ENCODE results near the gene RPL3. TPM values are rescaled to one million over a fixed set of nuclear protein-coding genes. Genes with fewer than 3 reads are reported as not detected.
"Not testable (repeated sequence)": the region's sequence is repeated elsewhere in the genome, so short reads cannot be mapped to it uniquely, and the experiment has no call there.

RPL3 gene
- polyA plus RNA-seq, 1 donor from 2014 or later: 1,527 TPM

DNA sequence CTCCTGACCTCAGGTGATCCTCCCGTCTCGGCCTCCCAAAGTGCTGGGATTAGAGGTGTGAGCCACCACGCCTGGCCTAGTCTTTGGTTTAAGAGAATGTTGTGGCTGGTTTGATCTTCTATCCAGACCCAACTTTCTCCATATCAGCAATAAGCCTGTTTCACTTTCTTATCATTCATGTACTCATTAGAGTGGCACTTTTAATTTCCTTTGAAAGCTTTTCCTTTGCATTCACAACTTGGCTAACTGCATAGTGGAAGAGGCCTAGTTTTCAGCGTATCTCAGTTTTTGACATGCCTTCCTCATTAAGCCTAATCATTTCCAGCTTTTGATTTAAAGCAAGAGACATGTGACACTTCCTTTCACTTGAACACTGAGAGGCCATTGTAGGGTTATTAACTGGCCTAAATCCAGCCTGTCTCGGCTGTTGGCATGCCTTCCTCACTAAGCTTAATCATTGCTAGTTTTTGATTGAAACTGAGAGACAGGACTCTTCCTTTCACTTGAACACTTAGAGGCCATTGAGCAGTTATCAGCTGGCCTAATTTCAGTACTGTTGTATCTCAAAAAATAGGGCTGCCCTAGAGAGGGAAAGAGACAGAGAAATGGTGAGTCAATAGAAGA, 13.1 kb upstream of the RPL3 start:
- Histone ChIP-seq H3K9me3 (ENCODE audit: low read length) (no peaks in the 10 kb centered on the region), H3K27me3 (ENCODE audit: insufficient read depth, low read depth, low read length) (no peaks in the 10 kb centered on the region), H2AFZ (ENCODE audit: low read depth, low read length) (no peak overlapping the region), H3K4me2 (ENCODE audit: low read length) (no peak overlapping the region), H4K20me1 (ENCODE audit: insufficient read depth) (no peaks in the 10 kb centered on the region), H3K79me2 (replicated peaks; ENCODE audit: insufficient read depth, low read length) (no peaks in the 10 kb centered on the region), H3K4me3 (ENCODE audit: low read length) (no peak overlapping the region), H3K36me3 (ENCODE audit: insufficient read depth, low read length) (no peaks in the 10 kb centered on the region), H3K9me2 (ENCODE audit: insufficient read depth, low read length) (no peaks in the 10 kb centered on the region), H3K27ac (ENCODE audit: low read length) (no peak overlapping the region), H3F3A (ENCODE audit: insufficient read depth, low read length, poor library complexity, severe bottlenecking) (no peaks in the 10 kb centered on the region), H3K9ac (ENCODE audit: low read length) (no peak overlapping the region)
- TF ChIP-seq POLR2AphosphoS5 (IDR thresholded peaks at IDR 0.05) (no peak), RAD21 (conservative IDR thresholded peaks at IDR 0.05) (no peak), EZH2 (IDR thresholded peaks at IDR 0.05; ENCODE audit: borderline replicate concordance, insufficient read depth, low read length, poor library complexity, severe bottlenecking) (no peak), MXI1 (conservative IDR thresholded peaks at IDR 0.05; ENCODE audit: poor library complexity, severe bottlenecking) (no peak), TAF1 (IDR thresholded peaks at IDR 0.05; ENCODE audit: low read depth) (no peak), EP300 (conservative IDR thresholded peaks at IDR 0.05; ENCODE audit: poor library complexity, severe bottlenecking) (no peak), SMC3 (conservative IDR thresholded peaks at IDR 0.05; ENCODE audit: poor library complexity) (no peak)
- TF ChIP-seq, protein P1, sequence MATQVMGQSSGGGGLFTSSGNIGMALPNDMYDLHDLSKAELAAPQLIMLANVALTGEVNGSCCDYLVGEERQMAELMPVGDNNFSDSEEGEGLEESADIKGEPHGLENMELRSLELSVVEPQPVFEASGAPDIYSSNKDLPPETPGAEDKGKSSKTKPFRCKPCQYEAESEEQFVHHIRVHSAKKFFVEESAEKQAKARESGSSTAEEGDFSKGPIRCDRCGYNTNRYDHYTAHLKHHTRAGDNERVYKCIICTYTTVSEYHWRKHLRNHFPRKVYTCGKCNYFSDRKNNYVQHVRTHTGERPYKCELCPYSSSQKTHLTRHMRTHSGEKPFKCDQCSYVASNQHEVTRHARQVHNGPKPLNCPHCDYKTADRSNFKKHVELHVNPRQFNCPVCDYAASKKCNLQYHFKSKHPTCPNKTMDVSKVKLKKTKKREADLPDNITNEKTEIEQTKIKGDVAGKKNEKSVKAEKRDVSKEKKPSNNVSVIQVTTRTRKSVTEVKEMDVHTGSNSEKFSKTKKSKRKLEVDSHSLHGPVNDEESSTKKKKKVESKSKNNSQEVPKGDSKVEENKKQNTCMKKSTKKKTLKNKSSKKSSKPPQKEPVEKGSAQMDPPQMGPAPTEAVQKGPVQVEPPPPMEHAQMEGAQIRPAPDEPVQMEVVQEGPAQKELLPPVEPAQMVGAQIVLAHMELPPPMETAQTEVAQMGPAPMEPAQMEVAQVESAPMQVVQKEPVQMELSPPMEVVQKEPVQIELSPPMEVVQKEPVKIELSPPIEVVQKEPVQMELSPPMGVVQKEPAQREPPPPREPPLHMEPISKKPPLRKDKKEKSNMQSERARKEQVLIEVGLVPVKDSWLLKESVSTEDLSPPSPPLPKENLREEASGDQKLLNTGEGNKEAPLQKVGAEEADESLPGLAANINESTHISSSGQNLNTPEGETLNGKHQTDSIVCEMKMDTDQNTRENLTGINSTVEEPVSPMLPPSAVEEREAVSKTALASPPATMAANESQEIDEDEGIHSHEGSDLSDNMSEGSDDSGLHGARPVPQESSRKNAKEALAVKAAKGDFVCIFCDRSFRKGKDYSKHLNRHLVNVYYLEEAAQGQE (IDR thresholded peaks at IDR 0.05; ENCODE audit: borderline replicate concordance): no peak
- TF ChIP-seq, protein P2, sequence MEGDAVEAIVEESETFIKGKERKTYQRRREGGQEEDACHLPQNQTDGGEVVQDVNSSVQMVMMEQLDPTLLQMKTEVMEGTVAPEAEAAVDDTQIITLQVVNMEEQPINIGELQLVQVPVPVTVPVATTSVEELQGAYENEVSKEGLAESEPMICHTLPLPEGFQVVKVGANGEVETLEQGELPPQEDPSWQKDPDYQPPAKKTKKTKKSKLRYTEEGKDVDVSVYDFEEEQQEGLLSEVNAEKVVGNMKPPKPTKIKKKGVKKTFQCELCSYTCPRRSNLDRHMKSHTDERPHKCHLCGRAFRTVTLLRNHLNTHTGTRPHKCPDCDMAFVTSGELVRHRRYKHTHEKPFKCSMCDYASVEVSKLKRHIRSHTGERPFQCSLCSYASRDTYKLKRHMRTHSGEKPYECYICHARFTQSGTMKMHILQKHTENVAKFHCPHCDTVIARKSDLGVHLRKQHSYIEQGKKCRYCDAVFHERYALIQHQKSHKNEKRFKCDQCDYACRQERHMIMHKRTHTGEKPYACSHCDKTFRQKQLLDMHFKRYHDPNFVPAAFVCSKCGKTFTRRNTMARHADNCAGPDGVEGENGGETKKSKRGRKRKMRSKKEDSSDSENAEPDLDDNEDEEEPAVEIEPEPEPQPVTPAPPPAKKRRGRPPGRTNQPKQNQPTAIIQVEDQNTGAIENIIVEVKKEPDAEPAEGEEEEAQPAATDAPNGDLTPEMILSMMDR (IDR thresholded peaks at IDR 0.05; ENCODE audit: poor library complexity, severe bottlenecking): no peak

DNA sequence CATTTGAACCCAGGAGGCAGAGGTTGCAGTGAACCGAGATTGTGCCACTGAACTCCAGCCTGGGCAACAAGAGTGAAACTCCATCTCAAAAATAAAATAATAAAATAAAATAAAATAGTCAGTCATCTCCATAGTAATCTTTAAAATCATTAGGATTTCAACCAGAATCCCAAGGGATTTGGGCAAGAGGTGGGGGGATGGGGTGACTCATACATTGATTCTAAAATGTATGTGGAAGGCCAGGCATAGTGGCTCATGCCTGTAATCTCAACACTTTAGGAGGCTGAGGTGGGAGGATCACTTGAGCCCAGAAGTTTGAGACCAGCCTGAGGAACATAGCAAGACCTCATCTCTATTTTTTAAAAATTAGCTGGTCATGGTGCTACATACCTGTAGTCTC, 11.1 kb upstream of the RPL3 start:
- not testable (repeated sequence) for H3F3A ChIP-seq (ENCODE audit: insufficient read depth, low read length, poor library complexity, severe bottlenecking); H3K9me3 ChIP-seq (ENCODE audit: low read length); H3K79me2 ChIP-seq (replicated peaks; ENCODE audit: insufficient read depth, low read length); H3K4me2 ChIP-seq (ENCODE audit: low read length); H4K20me1 ChIP-seq (ENCODE audit: insufficient read depth); H3K36me3 ChIP-seq (ENCODE audit: insufficient read depth, low read length); H2AFZ ChIP-seq (ENCODE audit: low read depth, low read length); H3K27me3 ChIP-seq (ENCODE audit: insufficient read depth, low read depth, low read length); H3K4me3 ChIP-seq (ENCODE audit: low read length); H3K27ac ChIP-seq (ENCODE audit: low read length); H3K9ac ChIP-seq (ENCODE audit: low read length); H3K9me2 ChIP-seq (ENCODE audit: insufficient read depth, low read length)
